T47D (cell line): ENCODE data around the gene EZH2.

Experiments used
- DNase-seq, 2 experiments: peaks; one replicate each; pipeline versions ENCODE4 v3.0.0 to v3.0.0-alpha.2; 2011 to 2012; ENCODE audit warnings: low read depth in 1 of 2, low spot score in 1 of 2
- JUND ChIP-seq: IDR thresholded peaks from 2 replicates; pipeline ENCODE4 v1.6.1; 2012; ENCODE audit warnings: low read depth
- in situ Hi-C: cut with HindIII; loops from 2 replicates; pipeline ENCODE4 v1.10.0; 2016; ENCODE audit warnings: low sequenced_read_pairs, low pct_unique_long_range_greater_than_20kb

The EZH2 gene

GRCh38 chr7:148787571-148788295 is 96.4 kb downstream of the EZH2 start:
- in situ Hi-C loops: no loop called here
- no peak for DNase-seq
- TF ChIP-seq JUND: no peak

DNA sequence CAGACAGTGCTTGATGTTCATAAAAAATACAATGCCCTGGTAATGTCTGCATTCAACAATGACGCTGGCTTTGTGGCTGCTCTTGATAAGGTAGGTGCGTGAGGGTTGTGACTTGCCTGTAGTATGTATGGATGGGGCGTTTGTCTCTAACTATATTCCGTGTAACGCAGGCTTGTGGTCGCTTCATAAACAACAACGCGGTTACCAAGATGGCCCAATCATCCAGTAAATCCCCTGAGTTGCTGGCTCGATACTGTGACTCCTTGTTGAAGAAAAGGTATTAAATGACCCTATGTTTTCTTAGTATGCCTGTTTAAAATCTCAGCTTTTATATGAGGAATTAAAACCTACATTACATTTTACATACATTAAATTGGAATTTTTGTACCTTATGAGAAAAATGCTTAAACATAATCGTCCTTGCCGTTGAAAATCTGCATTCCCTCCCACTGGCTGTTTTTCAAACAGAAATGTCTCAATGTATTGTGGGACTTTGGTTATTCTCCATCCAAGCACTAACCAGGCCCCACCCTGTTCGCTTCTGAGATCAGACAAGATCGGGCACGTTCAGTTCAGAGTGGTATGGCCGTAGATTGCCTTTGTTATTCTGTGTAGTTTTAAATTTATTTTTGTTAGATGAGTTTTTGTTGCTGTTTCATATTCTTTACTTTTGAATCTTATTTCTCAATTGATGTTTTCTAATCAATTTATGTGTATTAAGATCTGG is 100.1 kb downstream of the EZH2 start:
- in situ Hi-C loops: no loop called here
- TF ChIP-seq JUND: no peak
- DNase-seq: no peak

- in situ Hi-C loops: no loop called here
- no peak for TF ChIP-seq JUND
- no peak for DNase-seq
Measured at GRCh38 chr7:148782757-148783456, 101.2 kb downstream of the EZH2 start.

GRCh38 chr7:148774471-148774870 is 109.6 kb downstream of the EZH2 start:
- no peak for TF ChIP-seq JUND
- no peak for DNase-seq
- in situ Hi-C loops: no loop called here

- no peak for TF ChIP-seq JUND
- in situ Hi-C loops: no loop called here
- DNase-seq: no peak
Measured at GRCh38 chr7:148773334-148773733, 110.8 kb downstream of the EZH2 start.

GRCh38 chr7:148772297-148773089 is 111.6 kb downstream of the EZH2 start:
- DNase-seq: no peak
- no peak for TF ChIP-seq JUND
- in situ Hi-C loops: no loop called here

DNA sequence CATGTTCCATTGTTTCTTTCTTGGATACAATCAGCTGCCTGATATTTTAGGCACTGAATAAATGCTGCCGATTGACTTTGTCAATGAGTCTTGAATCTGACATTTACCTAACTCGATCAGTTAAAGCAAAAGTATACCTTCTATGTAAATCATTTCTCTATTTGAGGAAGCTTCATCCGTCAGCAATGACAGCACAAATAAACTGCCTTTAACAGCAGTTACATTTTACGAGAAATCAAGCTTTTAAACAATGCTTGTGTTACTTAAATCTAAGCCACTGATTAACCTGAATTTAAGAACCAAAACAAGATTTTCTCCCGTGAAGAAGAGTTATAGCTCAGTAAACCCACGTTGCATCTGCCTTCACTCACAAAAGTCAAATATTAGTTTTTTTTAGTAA is 114.1 kb downstream of the EZH2 start:
- DNase-seq: no peak
- TF ChIP-seq JUND: no peak
- in situ Hi-C loops: no loop called here

DNA sequence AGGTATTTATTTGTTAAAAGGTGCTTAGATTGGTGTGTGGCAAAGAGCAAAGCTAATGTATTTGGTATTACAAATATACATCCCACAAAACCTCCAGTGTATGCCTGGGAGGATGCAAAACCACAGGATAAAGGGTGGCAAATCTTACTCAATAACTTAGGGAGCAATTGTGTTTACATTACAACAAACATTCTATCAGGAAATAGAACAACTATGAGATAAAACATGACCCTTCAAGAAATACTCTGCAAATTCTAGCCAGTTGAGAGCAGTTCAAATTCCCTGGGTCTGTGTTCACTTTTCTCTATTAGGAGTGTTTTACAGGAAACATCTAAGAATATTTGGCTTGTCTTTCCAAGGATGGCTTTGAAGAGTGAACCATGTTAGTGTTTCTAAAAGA is 120.5 kb downstream of the EZH2 start:
- TF ChIP-seq JUND: no peak
- DNase-seq: no peak
- in situ Hi-C loops: no loop called here

DNA sequence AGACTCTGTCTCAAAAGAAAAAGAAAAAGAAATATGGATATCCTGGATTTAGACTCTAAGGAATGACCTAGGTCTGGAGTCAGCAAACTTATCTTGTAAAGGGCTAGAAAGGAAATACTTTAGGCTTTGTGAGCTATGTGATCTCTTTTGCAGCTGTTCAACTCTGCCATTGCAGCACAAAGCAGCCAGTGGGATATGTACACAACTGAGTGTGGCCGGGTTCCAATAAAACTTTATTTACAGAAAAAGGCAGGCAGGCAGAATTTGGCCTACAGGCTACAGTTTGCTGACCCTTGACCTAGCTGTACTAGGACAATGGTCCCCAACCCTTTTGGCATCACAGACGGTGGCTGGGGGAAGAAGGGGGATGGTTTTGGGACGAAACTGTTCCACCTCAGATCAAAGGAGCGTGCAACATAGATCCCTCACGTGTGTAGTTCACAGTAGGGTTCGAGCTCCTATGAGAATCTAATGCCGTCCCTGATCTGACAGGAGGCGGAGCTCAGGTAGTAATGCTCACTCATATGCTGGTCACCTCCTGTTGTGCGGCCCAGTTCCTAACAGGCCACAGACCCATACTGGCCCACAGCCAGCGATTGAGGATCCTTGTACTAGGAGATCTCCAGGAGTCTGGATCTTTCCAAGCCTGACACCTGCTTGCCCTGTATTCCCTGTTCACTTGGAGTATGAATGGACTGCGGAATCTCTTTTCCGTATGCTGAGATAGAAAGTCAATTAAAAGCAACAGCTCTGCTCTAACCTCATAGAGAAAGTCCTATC is 122.4 kb downstream of the EZH2 start:
- DNase-seq: no peak
- in situ Hi-C loops: no loop called here
- TF ChIP-seq JUND: no peak
